OCI-LY7 (cell line): ENCODE data around the gene TRIML2. TPM values are rescaled to one million over a fixed set of nuclear protein-coding genes. Genes with fewer than 3 reads are reported as not detected.

Experiments used
- BruUV-seq: library from RNA; stranded (reverse); fragments of 400-500 nt; replicated peaks from 2 replicates; lab custom pipeline; 2021; lab: Mats Ljungman, UMichigan
- CTCF ChIA-PET: fragments of 300-600 bp; sonication (Branson Sonifier 250); formaldehyde crosslinking; loops from one replicate; lab custom pipeline; 2022; ENCODE audit warnings: antibody characterized with exemption; ENCODE audit not compliant: unreplicated experiment; lab: Charles Lee
- POLR2A ChIA-PET: fragments of 300-600 bp; sonication (Branson Sonifier 250); formaldehyde crosslinking; loops from one replicate; lab custom pipeline; 2022; ENCODE audit warnings: antibody characterized with exemption; lab: Charles Lee
- DNase-seq: peaks from one replicate; pipeline ENCODE4 v3.0.0-alpha.2; 2015; ENCODE audit warnings: low spot score
- H2AFZ ChIP-seq: fragments of 200-600 bp; sonication (generic), shearing (Covaris generic); 2 replicates; pipeline ENCODE4 v1.6.1; 2014; ENCODE audit warnings: mild to moderate bottlenecking, antibody characterized with exemption, low read length, moderate library complexity
- H3K27ac ChIP-seq: fragments of 200-600 bp; sonication (generic); 2 replicates; pipeline ENCODE4 v1.5.1; 2014; ENCODE audit warnings: mixed run types, low read depth, mild to moderate bottlenecking, moderate library complexity, low read length, inconsistent platforms; ENCODE audit not compliant: poor library complexity, severe bottlenecking
- H3K36me3 ChIP-seq: fragments of 200-600 bp; sonication (generic); 2 replicates; pipeline ENCODE4 v1.6.1; 2014; ENCODE audit warnings: mild to moderate bottlenecking, antibody characterized with exemption, low read length, moderate library complexity, mixed read lengths; ENCODE audit not compliant: insufficient read depth
- H3K4me1 ChIP-seq: fragments of 200-600 bp; sonication (generic); 2 replicates; pipeline ENCODE4 v1.5.1; 2014; ENCODE audit warnings: mild to moderate bottlenecking, low read length; ENCODE audit not compliant: insufficient read depth, poor library complexity, severe bottlenecking
- H3K4me2 ChIP-seq: fragments of 200-600 bp; sonication (generic); 2 replicates; pipeline ENCODE4 v1.6.1; 2014; ENCODE audit warnings: mild to moderate bottlenecking, low read length
- H3K4me3 ChIP-seq: fragments of 200-600 bp; sonication (generic); 2 replicates; pipeline ENCODE4 v1.5.1; 2014; ENCODE audit warnings: mild to moderate bottlenecking, low read depth, low read length; ENCODE audit not compliant: poor library complexity, severe bottlenecking
- H3K79me2 ChIP-seq: fragments of 200-600 bp; sonication (generic); 2 replicates; pipeline ENCODE4 v1.6.1; 2016; ENCODE audit warnings: low read depth, mild to moderate bottlenecking, low read length, moderate library complexity, mixed read lengths; ENCODE audit not compliant: insufficient read depth
- H3K9me2 ChIP-seq: fragments of 200-600 bp; sonication (generic); 2 replicates; pipeline ENCODE4 v1.6.1; 2016; ENCODE audit warnings: mild to moderate bottlenecking, low read length, mixed read lengths; ENCODE audit not compliant: insufficient read depth
- H3K9me3 ChIP-seq: fragments of 200-600 bp; sonication (generic); 2 replicates; pipeline ENCODE4 v1.6.1; 2014; ENCODE audit warnings: mild to moderate bottlenecking, mixed run types, low read length, mixed read lengths
- H4K20me1 ChIP-seq: fragments of 200-600 bp; sonication (generic); 2 replicates; pipeline ENCODE4 v1.6.1; 2014; ENCODE audit warnings: mild to moderate bottlenecking, antibody characterized with exemption, low read length, moderate library complexity, mixed read lengths; ENCODE audit not compliant: insufficient read depth
- CTCF ChIP-seq: fragments of 200-600 bp; sonication (generic); conservative IDR thresholded peaks from 2 replicates; pipeline ENCODE4 v1.5.1; 2014; ENCODE audit warnings: mild to moderate bottlenecking, antibody characterized with exemption, low read length, moderate library complexity, mixed read lengths
- EZH2phosphoT487 ChIP-seq: fragments of 200-600 bp; sonication (generic); IDR thresholded peaks from 2 replicates; pipeline ENCODE4 v1.6.1; 2018; ENCODE audit warnings: low read depth, borderline replicate concordance, mild to moderate bottlenecking, mixed run types, antibody characterized with exemption, low read length, moderate library complexity, mixed read lengths
- intact Hi-C: fragments of 100-400 bp; cut with micrococcal nuclease; formaldehyde crosslinking; loops from one replicate; pipeline ENCODE4 v1.10.0; 2022; ENCODE audit not compliant: unreplicated experiment
- total RNA-seq, 2 experiments: library from RNA; depleted of rRNA in 1 of 2; stranded (reverse); fragments of >200 nt in 1 of 2; shearing (Covaris generic) in 1 of 2; gene quantifications; 2 replicates each; pipeline ENCODE4 v1.2.3, GENCODE V29; 2014 to 2022

The TRIML2 gene
- total RNA-seq, 2 experiments from 2014 or later = not detected

- no peaks in the 10 kb centered on the region for H3K4me1 ChIP-seq
- intact Hi-C loops = no loop called here
- no peak overlapping the region for H3K27ac ChIP-seq
- no peak overlapping the region for H3K4me3 ChIP-seq
- H2AFZ ChIP-seq = no peak overlapping the region
- no peaks in the 10 kb centered on the region for H3K36me3 ChIP-seq
- H3K79me2 ChIP-seq = no peaks in the 10 kb centered on the region
- TF ChIP-seq CTCF (no peak), EZH2phosphoT487 (no peak)
- no peak overlapping the region for H3K4me2 ChIP-seq
- no peaks in the 10 kb centered on the region for H3K9me2 ChIP-seq
- H3K9me3 ChIP-seq = no peaks in the 10 kb centered on the region
- DNase-seq = no peak
- no peaks in the 10 kb centered on the region for H4K20me1 ChIP-seq
- ChIA-PET CTCF (no interaction called here), POLR2A (interaction anchor here (0.7 kb wide), 1 partner anchor 320 kb away, joined by 3 read pairs; no protein-coding TSS in a partner anchor)
- BruUV-seq = no TSS peak
Measured at GRCh38 chr4:188078116-188078515, 31.3 kb downstream of the TRIML2 start.

GRCh38 chr4:188076169-188076568, 33.2 kb downstream of the TRIML2 start:
- BruUV-seq = no TSS peak
- TF ChIP-seq CTCF = no peak
- TF ChIP-seq EZH2phosphoT487 = no peak
- Histone ChIP-seq H3K4me2 (no peak overlapping the region), H3K4me3 (no peak overlapping the region), H3K36me3 (no peaks in the 10 kb centered on the region), H2AFZ (no peak overlapping the region), H3K4me1 (no peaks in the 10 kb centered on the region), H3K9me3 (no peaks in the 10 kb centered on the region), H4K20me1 (no peaks in the 10 kb centered on the region), H3K27ac (no peak overlapping the region), H3K9me2 (no peaks in the 10 kb centered on the region), H3K79me2 (no peaks in the 10 kb centered on the region)
- no peak for DNase-seq
- intact Hi-C loops = no loop called here
- ChIA-PET POLR2A (no interaction called here), CTCF (no interaction called here)

- ChIA-PET CTCF (no interaction called here), POLR2A (no interaction called here)
- BruUV-seq = no TSS peak
Measured at GRCh38 chr4:188061083-188061482, 48.3 kb downstream of the TRIML2 start.

More at GRCh38 chr4:188061083-188061482, 48.3 kb downstream of the TRIML2 start:
- Histone ChIP-seq H2AFZ (no peak overlapping the region), H3K27ac (no peak overlapping the region), H3K36me3 (no peaks in the 10 kb centered on the region), H3K9me3 (no peaks in the 10 kb centered on the region), H4K20me1 (no peaks in the 10 kb centered on the region), H3K9me2 (no peaks in the 10 kb centered on the region), H3K4me1 (no peaks in the 10 kb centered on the region), H3K4me3 (no peak overlapping the region), H3K79me2 (no peaks in the 10 kb centered on the region), H3K4me2 (no peak overlapping the region)
- intact Hi-C loops = no loop called here
- no peak for DNase-seq
- TF ChIP-seq CTCF (no peak), EZH2phosphoT487 (no peak)
